Liver (tissue), 3 donors: ENCODE results near the gene ZFYVE26.

Experiments
- GABPA ChIP-seq, 2 donors: IDR thresholded peaks in 1 of 2; conservative IDR thresholded peaks in 1 of 2; 2 replicates each; pipeline ENCODE4 v1.6.1; 2016; ENCODE audit warnings: antibody characterized with exemption in 2 of 2, mild to moderate bottlenecking in 1 of 2, moderate library complexity in 1 of 2
- JUND ChIP-seq, 2 donors: IDR thresholded peaks; 2 replicates each; pipeline ENCODE4 v1.6.1; 2016; ENCODE audit warnings: antibody characterized with exemption in 2 of 2
- TF ChIP-seq, protein P1 (sequence below): fragments of 150-350 bp; IDR thresholded peaks from 2 replicates; pipeline ENCODE4 v1.5.1; 2017; ENCODE audit warnings: improper control_type of control experiment, low read depth, low read length; ENCODE audit not compliant: missing input control
- donor health status: healthy.
- donor health status: healthy.

GRCh38 chr14:67833403-67833802 is 17.0 kb upstream of the ZFYVE26 start:
- TF ChIP-seq, protein P1, sequence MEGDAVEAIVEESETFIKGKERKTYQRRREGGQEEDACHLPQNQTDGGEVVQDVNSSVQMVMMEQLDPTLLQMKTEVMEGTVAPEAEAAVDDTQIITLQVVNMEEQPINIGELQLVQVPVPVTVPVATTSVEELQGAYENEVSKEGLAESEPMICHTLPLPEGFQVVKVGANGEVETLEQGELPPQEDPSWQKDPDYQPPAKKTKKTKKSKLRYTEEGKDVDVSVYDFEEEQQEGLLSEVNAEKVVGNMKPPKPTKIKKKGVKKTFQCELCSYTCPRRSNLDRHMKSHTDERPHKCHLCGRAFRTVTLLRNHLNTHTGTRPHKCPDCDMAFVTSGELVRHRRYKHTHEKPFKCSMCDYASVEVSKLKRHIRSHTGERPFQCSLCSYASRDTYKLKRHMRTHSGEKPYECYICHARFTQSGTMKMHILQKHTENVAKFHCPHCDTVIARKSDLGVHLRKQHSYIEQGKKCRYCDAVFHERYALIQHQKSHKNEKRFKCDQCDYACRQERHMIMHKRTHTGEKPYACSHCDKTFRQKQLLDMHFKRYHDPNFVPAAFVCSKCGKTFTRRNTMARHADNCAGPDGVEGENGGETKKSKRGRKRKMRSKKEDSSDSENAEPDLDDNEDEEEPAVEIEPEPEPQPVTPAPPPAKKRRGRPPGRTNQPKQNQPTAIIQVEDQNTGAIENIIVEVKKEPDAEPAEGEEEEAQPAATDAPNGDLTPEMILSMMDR, result no peak
- TF ChIP-seq GABPA (IDR thresholded peaks at IDR 0.05 in 1 of 2, conservative IDR thresholded peaks at IDR 0.05 in 1 of 2), result no peak
- TF ChIP-seq JUND (IDR thresholded peaks at IDR 0.05), result no peak
